Astrocyte (in vitro differentiated cells and primary cell): ENCODE results near the gene BUB1B.

Experiments used
- EZH2 ChIP-seq: IDR thresholded peaks from 2 replicates; pipeline ENCODE4 v1.6.1; 2012; ENCODE audit warnings: mild to moderate bottlenecking, low read length, inconsistent platforms; ENCODE audit not compliant: insufficient read depth
- TF ChIP-seq, protein P1 (sequence below): IDR thresholded peaks from 2 replicates; pipeline ENCODE4 v1.5.1; 2011; ENCODE audit warnings: low read depth, mild to moderate bottlenecking, inconsistent platforms, low read length, moderate library complexity; ENCODE audit not compliant: insufficient read depth

DNA sequence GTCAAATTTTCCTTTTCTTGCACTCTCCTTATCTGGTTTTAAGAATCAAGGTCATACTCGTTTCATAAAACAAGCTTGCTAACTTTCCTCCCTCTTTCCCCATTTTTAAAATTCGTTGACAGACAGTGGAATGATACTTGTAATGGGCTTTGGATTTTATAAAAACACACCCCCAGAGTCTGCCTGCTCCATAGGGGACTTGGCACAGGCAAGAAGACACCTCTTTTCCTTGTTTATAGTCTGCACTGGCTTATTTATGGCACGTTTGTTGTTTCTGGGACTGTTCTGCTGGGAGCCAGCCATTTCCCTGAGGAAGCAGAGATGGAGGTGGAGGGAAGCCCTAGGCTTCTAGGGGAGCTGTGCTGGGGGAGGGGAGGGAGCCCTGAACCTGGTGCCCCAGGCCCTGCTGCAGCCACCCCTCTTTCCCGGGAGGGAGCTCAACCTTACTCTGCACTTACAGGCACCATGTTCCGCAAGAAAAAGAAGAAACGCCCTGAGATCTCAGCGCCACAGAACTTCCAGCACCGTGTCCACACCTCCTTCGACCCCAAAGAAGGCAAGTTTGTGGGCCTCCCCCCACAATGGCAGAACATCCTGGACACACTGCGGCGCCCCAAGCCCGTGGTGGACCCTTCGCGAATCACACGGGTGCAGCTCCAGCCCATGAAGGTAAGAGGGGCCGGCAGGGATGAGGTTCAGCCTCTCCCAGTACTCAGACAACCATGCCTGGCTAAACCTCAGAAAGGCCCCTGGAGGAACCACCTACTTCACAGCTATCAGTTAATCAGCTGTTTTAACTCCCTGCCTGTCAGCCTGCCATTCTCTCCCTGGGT lies 103.7 kb downstream of the BUB1B start:
- TF ChIP-seq, protein P1, sequence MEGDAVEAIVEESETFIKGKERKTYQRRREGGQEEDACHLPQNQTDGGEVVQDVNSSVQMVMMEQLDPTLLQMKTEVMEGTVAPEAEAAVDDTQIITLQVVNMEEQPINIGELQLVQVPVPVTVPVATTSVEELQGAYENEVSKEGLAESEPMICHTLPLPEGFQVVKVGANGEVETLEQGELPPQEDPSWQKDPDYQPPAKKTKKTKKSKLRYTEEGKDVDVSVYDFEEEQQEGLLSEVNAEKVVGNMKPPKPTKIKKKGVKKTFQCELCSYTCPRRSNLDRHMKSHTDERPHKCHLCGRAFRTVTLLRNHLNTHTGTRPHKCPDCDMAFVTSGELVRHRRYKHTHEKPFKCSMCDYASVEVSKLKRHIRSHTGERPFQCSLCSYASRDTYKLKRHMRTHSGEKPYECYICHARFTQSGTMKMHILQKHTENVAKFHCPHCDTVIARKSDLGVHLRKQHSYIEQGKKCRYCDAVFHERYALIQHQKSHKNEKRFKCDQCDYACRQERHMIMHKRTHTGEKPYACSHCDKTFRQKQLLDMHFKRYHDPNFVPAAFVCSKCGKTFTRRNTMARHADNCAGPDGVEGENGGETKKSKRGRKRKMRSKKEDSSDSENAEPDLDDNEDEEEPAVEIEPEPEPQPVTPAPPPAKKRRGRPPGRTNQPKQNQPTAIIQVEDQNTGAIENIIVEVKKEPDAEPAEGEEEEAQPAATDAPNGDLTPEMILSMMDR: no peak
- TF ChIP-seq EZH2: no peak
